SIG-M5 treated with dmso at 0.1 percent for 504 hours (cell line): ENCODE data around the gene TC2N.
"Not testable (repeated sequence)": the region's sequence is repeated elsewhere in the genome, so short reads cannot be mapped to it uniquely, and the experiment has no call there.

ENCODE experiments used
- DNase-seq: peaks from one replicate; lab custom pipeline; 2025; ENCODE audit not compliant: unreplicated experiment; lab: John Stamatoyannopoulos, UW

Gene TC2N

DNA sequence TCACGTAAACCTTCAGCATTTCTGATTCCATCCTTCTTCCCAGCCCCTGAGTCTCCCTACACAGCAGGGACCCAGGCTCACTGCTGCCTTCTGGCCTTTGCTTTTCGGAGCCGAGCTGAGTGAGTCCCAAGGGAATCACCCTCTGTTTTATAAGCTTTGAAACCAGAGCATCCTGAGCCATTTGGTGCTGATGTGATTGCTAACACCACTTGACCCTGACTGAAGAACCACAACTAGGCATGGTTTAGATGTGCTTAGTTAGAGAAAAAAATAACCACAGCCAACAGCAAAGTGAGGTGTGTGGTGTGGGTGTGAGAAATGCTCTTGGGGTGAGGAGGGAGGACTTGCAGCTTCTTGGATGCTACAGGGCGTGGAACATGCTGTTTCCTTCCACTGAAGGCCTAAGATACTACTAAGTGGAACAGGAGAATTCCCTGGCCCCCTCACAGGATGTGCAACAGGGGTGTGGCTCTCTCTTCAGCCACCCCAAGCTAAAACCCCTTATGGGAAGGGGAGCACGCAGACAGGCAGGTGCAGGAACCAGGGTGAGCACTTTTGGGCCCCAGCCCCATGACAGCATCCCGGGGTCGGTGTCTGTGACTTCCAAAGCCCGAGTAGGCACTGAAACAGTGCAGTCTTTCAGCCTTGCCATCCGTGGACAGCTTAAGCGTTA, at the start of gene TC2N:
TC2N (minus strand) TSS at position 221 of the 673 bp plus-strand sequence. CDS start 53,767 bp downstream, outside the sequence.
- DNase-seq, result no peak

DNA sequence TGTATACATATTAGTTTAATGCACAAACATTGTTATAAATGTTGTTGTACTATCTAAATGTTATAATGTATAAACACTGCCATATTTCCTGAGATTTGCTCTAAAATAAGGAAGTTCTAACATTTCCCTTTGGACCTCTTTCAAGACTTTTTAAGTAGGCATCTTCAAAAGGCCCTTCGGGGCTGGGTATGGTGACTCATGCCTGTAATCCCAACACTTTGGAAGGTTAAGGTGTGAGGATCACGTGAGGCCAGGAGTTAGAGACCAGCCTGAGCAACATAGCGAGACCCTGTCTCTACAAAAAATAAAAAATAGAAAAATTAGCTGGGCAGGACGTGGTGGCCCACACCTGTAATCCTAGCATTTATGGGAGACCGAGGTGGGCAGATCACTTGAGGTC, 44.7 kb upstream of the TC2N start:
- no peak for DNase-seq

DNA sequence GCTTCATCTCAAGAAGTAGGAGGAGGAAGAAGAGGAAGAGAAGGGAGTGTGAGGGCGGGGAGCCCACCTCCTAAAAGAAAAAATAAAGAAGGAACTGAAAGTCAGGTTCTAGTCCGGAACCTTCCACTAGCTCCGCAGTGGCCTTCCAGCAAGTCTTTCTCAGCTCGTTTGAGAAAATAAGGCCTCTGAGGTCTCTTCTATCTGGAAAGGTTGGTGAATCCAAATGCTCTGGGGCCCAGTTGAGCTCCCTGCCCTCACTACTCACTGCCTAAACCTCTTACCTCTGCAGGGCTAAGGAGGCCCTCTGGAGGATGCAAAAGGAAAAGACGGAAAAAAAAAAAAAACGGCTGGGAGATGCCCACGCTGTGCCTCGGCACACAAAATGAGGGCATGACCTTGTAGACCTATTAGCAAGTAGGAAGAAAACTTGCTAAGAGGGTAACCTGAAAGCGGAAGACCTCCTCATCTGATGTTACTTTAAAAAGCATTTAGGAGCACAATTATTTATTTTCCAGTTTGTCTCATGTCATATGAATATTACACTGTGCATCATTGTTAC, 44.2 kb upstream of the TC2N start:
- DNase-seq, result peak; percentile 68

DNA sequence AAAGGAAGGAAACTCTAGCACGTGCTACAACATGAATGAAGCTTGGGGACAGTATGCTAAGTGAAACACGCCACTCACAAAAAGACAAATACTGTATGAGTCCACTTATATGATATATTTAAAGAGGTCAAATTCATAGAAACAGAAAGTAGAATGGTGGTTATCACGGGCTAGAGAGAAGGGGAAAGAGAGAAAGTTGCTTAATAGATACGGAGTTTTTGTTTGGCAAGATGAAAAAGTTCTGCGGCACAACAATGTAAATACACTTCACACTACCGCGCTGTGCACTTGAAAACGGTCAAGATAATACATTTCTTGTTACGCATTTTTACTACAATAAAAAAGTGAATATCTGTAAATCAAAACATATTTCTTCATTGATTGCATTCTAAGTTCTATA, 42.9 kb upstream of the TC2N start:
- DNase-seq, result no peak

DNA sequence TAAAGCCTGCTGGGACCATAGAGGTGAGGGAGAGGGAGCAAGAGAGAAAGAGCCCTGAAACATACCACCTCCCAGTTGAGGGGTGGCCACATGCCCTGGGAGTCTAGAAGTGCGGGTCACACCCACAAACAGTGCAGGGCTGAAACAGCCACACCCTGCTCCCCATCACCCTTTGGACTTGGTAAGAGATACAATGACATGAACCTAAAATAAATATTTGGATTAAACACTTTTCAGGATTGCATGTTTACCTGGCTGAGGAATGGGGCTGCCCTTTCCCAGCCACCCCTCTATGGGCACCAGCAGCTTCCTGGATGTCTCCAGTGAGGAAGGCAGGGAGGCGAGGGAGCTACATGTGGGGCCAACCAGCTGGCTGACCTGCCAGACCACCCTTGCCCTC, 39.0 kb upstream of the TC2N start:
- no peak for DNase-seq

DNA sequence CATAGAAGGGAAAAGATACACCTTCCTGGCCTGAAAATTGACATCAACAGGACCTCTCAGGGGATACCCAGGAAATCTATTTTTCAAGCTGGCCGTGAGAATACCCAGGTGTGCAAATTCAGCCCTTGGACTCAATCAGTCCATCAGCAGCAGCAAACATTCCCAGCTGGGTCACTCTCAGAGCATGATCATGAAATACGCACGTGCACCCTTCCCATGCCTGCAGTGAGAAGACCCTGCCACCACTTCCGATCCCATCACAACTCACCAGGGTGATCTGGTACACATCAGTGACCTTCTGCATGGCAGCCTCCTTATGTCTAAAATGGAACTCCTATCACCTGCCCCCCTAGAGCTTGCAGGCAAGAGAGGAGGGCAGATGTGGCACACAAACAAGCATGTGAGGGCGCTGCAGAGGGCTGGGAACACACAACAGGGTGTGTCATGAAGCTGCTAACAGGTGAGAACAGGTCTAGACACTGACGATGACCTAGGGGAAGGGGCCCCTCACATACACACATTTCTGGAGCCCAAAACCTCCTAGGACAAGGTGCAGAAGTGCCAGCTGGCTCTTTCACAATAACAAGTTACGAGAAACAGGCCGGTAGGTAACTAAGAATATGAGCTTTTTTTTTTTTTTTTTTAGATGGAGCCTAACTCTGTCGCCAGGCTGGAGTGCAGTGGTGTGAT, 37.8 kb upstream of the TC2N start:
- DNase-seq, result no peak

DNA sequence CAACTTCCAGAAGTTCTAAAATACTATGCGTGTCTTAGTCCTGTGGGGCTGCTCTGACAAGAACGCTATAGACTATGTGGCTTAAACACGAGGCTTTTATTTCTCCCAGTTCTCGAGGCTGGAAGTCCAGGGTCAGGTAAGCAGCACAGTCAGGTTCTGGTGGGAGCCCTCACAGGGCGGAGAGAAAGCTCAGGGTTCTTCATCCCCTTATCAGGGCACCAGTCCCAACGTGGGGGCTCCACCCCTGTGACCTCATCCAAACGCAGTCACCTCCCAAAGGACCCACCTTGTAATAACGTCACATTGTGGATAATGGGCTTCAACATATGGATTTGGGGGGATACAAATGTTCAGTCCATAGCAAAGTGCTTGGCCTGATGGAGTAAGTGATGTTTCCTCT, 37.1 kb upstream of the TC2N start:
- no peak for DNase-seq

DNA sequence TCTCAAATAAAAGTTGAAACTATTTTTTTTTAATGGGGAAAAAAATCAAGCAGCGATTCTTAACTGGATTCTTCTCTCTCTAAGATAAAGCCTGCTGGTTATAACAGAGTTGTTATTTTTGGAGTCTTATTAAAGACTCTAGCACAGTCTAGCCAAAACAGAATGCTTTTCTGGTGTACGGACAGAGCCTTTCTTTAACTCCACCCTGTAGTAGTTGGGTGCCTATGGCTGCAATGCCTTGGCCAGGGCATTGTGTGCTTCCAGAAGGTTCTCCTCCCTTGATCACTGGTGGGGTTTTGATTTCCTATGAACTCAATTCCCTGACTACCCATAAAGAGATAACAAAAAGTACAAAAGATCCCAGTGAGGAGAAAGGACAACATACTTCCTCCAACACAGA, 35.7 kb upstream of the TC2N start:
- no peak for DNase-seq

DNA sequence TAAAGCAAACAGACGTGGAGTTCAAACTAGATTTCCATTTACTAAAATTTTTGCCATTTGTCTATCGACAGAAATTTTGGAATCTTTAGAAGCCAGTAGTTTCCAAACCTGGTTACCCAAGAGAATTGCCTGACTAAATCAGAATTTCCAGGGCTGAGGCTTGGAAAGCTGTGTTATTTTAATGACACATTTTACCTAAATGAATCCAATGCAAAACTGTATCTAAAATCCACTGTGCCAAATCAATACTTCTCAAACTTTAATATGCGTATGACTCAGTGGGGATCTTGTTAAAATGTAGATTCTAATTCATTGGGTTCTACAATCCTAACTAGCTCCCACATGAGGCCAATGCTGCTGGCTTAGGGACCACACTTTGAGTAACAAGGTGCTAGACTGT, 35.0 kb upstream of the TC2N start:
- no peak for DNase-seq

DNA sequence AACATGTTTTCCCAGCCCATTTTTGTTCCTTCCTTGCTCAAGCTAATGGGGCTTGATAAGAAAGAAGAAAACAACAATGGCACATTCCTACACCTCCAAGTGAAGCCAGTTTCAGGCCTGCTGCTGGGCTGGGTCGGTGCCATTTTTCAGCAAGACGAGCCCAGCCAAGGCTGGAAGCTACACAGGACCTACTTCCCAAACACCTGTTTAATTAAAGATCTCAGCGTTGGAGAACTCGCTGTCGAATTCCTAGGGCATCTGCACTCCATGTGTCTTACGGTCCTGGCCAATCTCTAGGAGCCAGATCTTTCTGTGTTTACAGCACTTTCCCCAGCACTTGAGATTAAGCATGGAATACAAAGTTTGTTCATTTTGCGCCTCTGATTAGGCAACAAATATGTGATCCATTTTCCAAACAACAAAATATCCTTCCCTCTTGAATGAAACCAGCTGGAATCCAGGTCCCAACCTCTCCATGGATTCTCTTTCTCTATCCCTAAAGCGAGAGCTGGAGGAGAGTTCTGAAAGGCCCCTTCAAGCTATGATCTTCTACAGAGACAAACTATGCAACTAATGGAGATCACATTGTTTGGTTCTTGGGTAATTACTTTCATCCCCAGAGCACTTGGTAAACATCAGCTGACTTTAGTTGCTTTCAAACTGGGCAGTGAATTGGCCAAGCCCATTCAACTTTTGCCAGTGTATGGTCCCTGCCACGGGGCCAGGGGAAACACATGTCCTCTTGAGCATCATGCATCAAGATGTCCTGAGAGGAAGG, 34.3 kb upstream of the TC2N start:
- DNase-seq, result no peak

DNA sequence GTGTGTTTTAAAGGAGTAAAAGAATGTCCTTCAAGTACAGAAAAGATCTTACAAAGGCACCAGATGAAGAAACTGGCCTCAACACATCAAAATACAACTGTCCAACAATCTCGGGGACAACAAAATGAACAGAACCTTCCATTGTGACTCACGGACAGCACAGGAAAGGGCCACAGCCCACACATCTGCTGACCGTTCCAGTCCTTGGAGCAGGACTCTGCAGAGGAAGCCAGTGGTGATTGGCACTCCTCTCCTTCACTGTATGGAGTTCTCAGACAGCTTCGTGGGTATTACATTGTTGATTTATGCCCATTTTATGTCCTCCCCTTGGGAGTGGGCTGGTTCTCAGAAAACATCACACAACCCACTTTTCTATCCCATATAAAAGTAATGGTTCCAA, 32.5 kb upstream of the TC2N start:
- no peak for DNase-seq

DNA sequence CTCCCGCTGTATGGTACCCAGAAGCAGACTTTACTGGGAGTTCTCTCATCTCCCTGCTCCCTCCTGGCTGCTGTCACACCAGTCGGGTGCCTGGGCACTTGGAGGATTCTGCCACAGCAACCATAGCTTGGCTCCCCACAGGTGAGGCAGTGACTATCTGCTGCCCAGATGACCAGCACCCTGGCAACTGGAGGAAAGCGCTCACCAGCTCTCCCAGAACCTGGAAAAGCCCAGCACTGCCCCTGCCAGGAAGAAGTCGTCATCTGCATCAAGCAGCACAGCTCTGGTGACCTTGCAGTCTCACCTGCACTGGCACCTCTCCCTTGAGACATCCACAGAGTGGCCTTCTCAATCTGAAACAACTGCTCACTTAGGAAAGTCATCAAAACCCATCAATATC, 31.9 kb upstream of the TC2N start:
- DNase-seq, result no peak

DNA sequence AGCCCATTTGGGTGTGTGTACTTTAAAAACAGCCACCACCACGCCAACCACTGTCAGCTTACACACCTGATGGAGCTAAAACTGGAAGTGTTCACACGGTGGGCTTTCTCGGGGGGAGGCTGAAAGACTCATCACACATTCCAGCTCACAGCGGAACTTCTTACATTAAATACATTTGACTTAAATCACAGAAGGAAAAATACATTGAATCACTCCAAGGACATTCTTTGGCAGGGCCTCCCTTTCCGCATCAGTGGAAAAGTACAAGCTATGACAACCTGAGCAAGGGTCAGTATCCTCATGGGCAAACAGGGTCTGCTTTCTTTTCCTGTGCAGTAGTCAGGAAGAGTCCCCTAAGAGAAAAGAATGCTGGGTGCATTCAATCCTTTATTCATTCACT, 31.0 kb upstream of the TC2N start:
- DNase-seq, result no peak

DNA sequence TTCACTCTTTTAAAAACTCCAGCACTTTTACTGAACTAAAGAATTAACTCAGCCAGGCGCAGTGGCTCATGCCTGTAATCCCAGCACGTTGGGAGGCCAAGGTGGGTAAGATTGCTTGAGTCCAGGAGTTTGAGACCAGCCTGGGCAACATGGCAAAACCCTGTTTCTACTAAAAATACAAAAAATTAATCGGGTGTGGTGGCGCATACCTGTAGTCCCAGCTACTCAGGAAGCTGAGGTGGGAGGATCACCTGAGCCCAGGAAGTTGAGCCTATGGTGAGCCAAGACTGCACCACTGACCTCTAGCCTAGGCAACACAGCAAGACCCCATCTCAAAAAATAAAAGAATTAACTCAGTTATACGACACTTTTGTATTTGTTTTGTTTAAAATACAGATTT, 30.4 kb upstream of the TC2N start:
- not testable (repeated sequence) for DNase-seq

DNA sequence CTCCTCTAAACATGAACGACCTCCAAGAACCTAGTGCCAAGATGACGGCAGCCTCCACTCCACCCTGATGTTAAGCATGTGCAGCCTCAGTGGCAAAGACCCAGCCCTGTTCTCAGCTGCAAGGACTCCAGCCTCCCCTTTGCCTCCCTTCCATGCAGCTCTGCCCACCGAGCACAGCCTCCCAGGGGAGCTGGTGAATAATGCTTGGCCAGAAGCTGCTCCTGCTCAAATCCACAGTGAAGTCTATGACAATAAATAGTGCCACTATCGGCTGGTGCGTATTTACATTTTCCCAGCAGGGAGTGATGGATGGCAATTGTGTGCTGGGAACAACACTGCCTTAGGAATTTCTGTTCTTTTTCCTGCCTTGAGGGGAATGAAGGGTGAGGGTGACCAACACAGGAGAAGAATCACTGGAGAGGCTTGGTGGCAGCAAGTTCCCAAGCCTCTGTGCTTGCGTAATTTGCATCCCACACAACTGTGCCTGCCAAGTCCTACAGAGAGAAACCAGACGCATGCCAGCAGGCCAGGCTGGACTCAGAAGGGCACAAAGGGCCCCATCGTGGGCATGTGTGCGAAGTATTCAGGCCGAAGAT, 29.9 kb upstream of the TC2N start:
- no peak for DNase-seq

DNA sequence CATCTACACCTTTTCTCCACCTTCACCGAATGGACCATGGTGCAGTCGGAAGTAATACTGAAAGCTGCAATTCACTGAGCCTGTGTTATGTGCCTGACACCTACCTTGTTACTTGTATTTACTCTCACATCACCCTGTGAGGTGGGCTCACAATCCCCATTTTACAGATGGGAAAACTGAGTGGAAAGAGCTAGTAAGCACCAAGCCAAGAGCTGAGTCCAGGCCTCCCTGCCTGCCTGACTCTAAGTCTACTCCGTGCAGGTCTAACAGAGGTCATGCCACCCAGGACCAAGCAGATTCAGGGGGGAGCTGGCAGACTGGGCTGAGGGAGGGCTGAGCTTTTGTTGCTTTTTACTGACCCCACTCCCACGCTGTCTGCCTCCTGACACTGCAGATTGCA, 29.1 kb upstream of the TC2N start:
- DNase-seq, result no peak

DNA sequence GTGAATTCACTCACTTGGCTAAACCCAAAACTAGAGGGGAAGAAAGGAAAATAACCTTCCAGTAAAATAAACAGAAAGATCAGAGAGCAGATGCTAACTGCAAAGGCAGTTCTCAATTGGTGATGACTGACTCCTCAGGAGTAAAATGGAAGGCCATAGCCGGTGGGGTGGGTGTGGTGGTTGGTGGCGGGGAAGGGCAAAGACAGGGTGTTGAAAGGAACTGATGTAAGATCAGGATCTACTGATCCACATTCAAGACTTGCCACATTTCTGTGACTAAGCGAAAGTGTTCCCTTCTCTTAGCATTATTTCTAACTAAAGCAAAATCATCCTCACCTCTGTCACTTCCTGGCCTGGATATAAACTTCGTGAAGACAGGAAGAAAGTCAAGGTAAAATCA, 26.3 kb upstream of the TC2N start:
- DNase-seq, result peak; percentile 16

DNA sequence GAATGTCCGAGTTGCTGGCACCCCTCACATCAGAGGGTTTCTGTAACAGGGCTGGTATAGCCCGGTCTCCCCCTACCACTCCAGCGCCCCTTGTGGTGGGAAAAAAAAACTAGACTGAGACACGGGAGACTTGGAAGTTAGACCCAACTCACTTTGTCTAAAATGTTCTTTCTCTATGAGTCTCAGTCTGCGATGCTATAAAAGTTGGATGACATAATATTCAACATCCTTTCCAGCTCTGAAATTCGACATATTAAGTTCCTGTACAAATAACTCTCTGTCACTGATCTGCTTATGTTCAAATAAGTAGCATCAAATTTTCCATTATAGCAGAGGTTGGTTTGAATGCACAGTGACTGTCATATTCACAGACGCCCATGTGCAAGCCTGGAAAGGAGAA, 25.7 kb upstream of the TC2N start:
- DNase-seq, result no peak

DNA sequence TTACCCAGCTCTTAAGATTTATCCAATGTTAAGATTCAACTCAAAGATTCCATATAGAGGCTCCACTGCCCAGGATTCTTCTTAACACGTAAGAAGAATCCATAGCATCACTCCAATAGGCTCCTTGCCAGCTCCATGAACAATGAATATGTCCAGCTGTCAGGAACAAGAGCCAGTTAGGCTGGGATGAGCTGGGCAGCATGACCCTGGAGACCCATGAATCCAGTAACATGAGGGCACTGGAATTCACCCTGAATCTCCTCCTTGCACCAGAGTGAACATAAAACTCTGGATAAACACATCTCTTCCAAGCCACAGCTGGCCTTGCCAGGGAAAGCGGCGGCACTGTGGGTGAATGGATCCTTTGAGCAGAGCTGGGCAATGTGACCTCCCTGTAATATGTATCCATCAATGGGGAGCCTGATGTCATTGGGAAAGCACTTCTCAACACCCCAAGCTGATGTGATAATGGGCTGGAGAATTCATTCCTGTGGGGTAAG, 24.4 kb upstream of the TC2N start:
- DNase-seq, result no peak

DNA sequence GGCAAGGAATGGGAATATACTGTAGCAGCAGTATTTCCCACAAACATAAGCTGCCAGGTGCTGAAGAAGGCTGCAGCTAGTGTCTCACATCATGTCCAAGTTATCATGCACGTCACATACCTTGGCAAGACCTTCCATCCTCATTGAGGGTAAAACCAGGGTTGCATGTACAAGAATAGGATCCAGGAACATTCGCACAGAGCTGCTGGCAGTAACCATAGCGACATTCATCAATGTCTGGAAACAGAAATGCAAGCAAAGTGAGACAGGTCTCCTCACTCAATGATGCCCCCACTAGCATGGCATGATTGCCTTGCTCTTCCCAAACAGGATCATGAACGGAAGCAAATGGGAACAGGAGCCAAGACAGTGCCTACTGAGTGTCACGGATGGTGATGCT, 23.8 kb upstream of the TC2N start:
- DNase-seq, result no peak

DNA sequence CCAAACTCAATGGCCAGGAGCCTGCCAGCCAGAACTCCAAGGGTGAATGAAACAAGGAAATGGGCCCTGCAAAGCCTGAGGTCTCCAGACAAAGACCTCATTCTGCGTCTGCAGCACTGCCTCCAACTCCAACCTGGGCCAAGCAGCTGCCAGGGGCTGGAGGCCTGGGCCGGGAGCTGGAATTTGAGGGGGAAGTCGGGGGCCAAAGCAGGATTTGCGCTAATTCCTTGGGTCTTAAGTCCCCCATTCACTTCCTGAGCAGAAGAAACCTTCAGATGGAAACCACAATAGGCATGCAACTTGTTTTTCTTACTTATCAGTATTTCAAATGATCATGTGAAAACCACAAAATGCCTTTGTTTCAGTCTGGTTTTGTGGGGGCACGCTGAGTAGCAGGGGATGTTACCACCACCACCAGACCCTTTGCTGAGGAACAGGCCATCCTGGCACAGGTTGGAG, 23.0 kb upstream of the TC2N start:
- DNase-seq, result no peak
